Neuronal stem cell (in vitro differentiated cells): ENCODE results near the gene RHOXF2.
A peak's percentile ranks its signal among the peaks of the same experiment; 100 is the strongest.

Experiments used
- DNase-seq: peaks from one replicate; pipeline ENCODE4 v3.0.0-alpha.2; 2013; ENCODE audit warnings: low spot score
- H2AFZ ChIP-seq: one replicate; pipeline ENCODE4 v1.6.1; 2013; ENCODE audit warnings: mild to moderate bottlenecking, low read length, inconsistent platforms
- H2AK5ac ChIP-seq: 2 replicates; pipeline ENCODE4 v1.6.1; 2013; ENCODE audit warnings: low read depth, mild to moderate bottlenecking, inconsistent platforms, low read length, moderate library complexity, mixed read lengths
- H2BK120ac ChIP-seq: 2 replicates; pipeline ENCODE4 v1.6.1; 2013; ENCODE audit warnings: low read depth, mild to moderate bottlenecking, inconsistent platforms, low read length, moderate library complexity, mixed read lengths
- H2BK12ac ChIP-seq: one replicate; pipeline ENCODE4 v1.6.1; 2013; ENCODE audit warnings: low read length, inconsistent platforms
- H2BK15ac ChIP-seq: 2 replicates; pipeline ENCODE4 v1.6.1; 2013; ENCODE audit warnings: mild to moderate bottlenecking, low read length, inconsistent platforms, mixed read lengths
- H2BK5ac ChIP-seq: one replicate; pipeline ENCODE4 v1.6.1; 2013; ENCODE audit warnings: inconsistent platforms, mild to moderate bottlenecking, low read length, moderate library complexity
- H3K14ac ChIP-seq: one replicate; pipeline ENCODE4 v1.6.1; 2013; ENCODE audit warnings: low read length, inconsistent platforms
- H3K18ac ChIP-seq: 2 replicates; pipeline ENCODE4 v1.6.1; 2013; ENCODE audit warnings: low read length, inconsistent platforms
- H3K23ac ChIP-seq: 2 replicates; pipeline ENCODE4 v1.6.1; 2013; ENCODE audit warnings: low read depth, mild to moderate bottlenecking, mixed read lengths, low read length, inconsistent platforms; ENCODE audit not compliant: poor library complexity
- H3K27ac ChIP-seq: replicated peaks from 3 replicates; pipeline ENCODE4 v1.5.1; 2013; ENCODE audit warnings: low read length, inconsistent platforms
- H3K27me3 ChIP-seq, 3 experiments: 2 replicates each; pipeline ENCODE4 v1.6.1; 2013; ENCODE audit warnings: low read length in 3 of 3, mild to moderate bottlenecking in 2 of 3, inconsistent platforms in 1 of 3, low read depth in 1 of 3, mixed read lengths in 1 of 3, moderate library complexity in 1 of 3; ENCODE audit not compliant: control insufficient read depth in 3 of 3, insufficient read depth in 3 of 3
- H3K36me3 ChIP-seq, 2 donors: replicated peaks in 1 of 2; 2 replicates each; pipeline ENCODE4 v1.6.1; 2013; ENCODE audit warnings: low read length in 2 of 2; ENCODE audit not compliant: control insufficient read depth in 2 of 2, insufficient read depth in 2 of 2
- H3K4ac ChIP-seq: 2 replicates; pipeline ENCODE4 v1.6.1; 2013; ENCODE audit warnings: inconsistent platforms, mild to moderate bottlenecking, low read length, moderate library complexity
- H3K4me1 ChIP-seq, 2 donors: 1 replicate in 1 of 2; 2 replicates in 1 of 2; pipeline ENCODE4 v1.6.1; 2013; ENCODE audit warnings: low read length in 2 of 2, low read depth in 1 of 2; ENCODE audit not compliant: control insufficient read depth in 2 of 2, insufficient read depth in 1 of 2
- H3K4me2 ChIP-seq: one replicate; pipeline ENCODE4 v1.6.1; 2013; ENCODE audit warnings: mild to moderate bottlenecking, low read length, inconsistent platforms; ENCODE audit not compliant: insufficient read depth, poor library complexity, severe bottlenecking
- H3K4me3 ChIP-seq, 2 donors: 2 replicates each; pipeline ENCODE4 v1.5.1; 2013; ENCODE audit warnings: low read length in 2 of 2, mild to moderate bottlenecking in 2 of 2, inconsistent platforms in 1 of 2, moderate library complexity in 1 of 2
- H3K79me1 ChIP-seq: one replicate; pipeline ENCODE4 v1.6.1; 2013; ENCODE audit warnings: low read depth, mild to moderate bottlenecking, inconsistent platforms, low read length, moderate library complexity
- H3K9ac ChIP-seq: one replicate; pipeline ENCODE4 v1.6.1; 2013; ENCODE audit warnings: mild to moderate bottlenecking, low read depth, low read length, inconsistent platforms; ENCODE audit not compliant: poor library complexity
- H3K9me3 ChIP-seq, 2 donors: replicated peaks in 1 of 2; 2 replicates each; pipeline versions ENCODE3 to v1.6.1; 2013; ENCODE audit warnings: low read length in 2 of 2, mild to moderate bottlenecking in 2 of 2, inconsistent platforms in 1 of 2, low read depth in 1 of 2, mixed read lengths in 1 of 2, moderate library complexity in 1 of 2; ENCODE audit not compliant: control insufficient read depth in 2 of 2, insufficient read depth in 1 of 2
- H4K8ac ChIP-seq: one replicate; pipeline ENCODE4 v1.6.1; 2013; ENCODE audit warnings: low read depth, mild to moderate bottlenecking, inconsistent platforms, low read length, moderate library complexity
- H4K91ac ChIP-seq: one replicate; pipeline ENCODE4 v1.6.1; 2013; ENCODE audit warnings: low read length, low read depth, mild to moderate bottlenecking, inconsistent platforms; ENCODE audit not compliant: poor library complexity
- WGBS, 2 donors: extraction: QIAGEN DNeasy Blood & Tissue Kit; methylation state at CpG; one replicate each; pipeline ENCODE4 v1.1.7; 2013; ENCODE audit warnings: missing lambda C conversion rate in 2 of 2, mixed read lengths in 1 of 2; ENCODE audit not compliant: insufficient read length in 2 of 2, insufficient replicate concordance in 1 of 2; ENCODE audit errors: extremely low coverage in 2 of 2; 5-methylcytosine and 5-hydroxymethylcytosine counted together

Gene RHOXF2

DNA sequence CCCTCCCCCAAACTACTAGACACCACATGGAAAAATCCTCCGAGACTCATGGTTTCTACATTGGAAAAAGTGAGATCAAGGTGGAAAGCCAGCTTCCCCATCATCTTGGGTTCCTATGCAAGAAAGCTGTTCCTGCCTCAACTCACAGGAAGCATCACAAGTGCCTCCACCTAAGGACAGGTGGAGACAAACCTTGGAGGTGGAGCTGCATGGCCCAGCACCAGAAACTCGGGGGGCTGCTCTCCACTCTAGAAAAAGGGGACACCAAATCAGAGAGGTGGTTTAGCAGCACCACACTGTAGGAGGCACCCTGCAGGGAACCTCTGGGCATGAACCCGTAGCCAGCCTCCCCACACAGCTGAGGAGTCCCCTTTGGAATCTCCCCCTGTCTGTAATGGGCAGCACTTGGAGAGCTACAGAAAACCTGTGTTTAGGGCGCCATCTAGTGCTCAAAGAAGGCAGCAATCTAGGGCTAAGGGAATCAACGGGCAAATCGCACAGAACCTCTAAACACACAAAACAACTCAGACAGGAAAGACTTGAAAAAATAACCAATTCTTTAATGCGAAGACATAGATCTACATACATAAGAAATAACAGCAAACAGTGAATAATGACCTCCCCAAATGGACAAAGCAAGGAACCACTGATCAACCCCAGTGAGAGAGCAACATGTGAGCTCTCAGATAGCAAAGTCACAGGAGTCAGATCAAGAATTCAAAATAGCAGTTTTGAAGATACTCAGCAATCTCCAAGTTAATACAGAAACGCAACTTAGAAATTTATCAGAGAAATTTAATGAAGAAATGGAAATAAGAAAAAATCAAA, 55.2 kb downstream of the RHOXF2 start:
- peak; percentile 47 for DNase-seq
- Histone ChIP-seq H3K9ac (no peak overlapping the region), H3K36me3 (no peaks in the 10 kb centered on the region), H3K14ac (no peak overlapping the region), H4K8ac (no peak overlapping the region), H3K27me3 (no peaks in the 10 kb centered on the region), H3K18ac (no peak overlapping the region), H3K4me3 (no peak overlapping the region), H2BK12ac (no peak overlapping the region), H2AK5ac (no peak overlapping the region), H2BK5ac (no peak overlapping the region), H2BK15ac (no peak overlapping the region), H3K27ac (no peak overlapping the region), H2BK120ac (no peak overlapping the region), H2AFZ (no peak overlapping the region), H3K79me1 (no peaks in the 10 kb centered on the region), H3K4me1 (no peaks in the 10 kb centered on the region), H3K4me2 (no peak overlapping the region), H3K9me3 (no peaks in the 10 kb centered on the region), H3K4ac (no peak overlapping the region), H4K91ac (no peak overlapping the region), H3K23ac (no peak overlapping the region)
- WGBS, 2 donors = no CpG with 5 or more reads among the region's 8 CpGs
